ENCODE data around the gene HOXD8.

HOXD8 gene

DNA sequence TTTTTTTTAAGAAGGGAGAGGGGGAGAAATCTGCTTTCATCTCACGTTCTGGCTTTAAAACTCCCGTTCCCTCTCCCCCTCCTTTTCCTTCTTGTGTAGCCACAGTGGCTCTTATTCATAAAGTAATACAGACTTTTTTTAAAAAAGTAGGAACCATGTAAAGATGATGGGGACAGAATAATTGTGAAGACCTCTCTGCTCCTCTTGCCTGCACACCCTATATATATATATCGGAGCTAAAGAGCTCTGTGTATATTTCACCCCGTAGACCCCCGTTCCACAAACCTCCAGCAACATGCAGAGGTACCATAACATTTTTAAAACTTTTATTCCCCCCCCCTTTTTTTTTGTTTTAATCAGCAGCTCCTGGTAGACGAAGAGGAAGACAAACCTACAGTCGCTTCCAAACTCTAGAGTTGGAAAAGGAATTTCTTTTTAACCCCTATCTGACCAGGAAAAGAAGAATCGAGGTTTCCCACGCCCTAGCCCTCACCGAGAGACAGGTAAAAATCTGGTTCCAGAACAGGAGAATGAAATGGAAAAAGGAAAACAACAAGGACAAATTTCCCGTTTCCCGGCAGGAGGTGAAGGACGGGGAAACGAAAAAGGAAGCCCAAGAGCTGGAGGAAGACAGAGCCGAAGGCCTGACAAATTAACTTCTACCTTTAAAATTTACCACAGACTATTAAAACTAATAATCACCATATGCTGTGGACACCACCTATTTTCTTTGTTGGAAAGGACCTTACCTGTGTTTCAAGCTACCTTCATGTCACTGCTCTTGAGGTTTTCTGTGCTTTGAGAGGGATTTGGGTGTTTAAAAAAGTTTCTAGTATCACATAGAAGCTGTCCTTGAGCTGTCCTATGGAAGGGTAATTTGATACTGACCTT, 1.7 kb downstream of the HOXD8 start:
- no peak for DNase-seq

DNA sequence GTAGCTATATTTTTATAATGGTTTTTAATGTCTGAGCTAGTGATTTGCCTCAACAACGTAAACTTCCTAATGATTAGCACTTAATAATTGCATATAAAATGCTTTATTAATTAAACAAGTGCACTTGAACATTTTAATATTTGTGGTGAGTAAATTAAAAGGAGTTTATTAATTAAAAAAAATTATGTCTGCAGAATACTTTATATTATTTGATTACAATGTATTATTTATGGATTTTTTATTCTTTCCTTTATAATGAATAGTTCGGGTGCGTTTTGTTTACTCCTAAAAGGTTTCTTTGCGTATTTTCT, 2.3 kb downstream of the HOXD8 start:
- DNase-seq = no peak

DNA sequence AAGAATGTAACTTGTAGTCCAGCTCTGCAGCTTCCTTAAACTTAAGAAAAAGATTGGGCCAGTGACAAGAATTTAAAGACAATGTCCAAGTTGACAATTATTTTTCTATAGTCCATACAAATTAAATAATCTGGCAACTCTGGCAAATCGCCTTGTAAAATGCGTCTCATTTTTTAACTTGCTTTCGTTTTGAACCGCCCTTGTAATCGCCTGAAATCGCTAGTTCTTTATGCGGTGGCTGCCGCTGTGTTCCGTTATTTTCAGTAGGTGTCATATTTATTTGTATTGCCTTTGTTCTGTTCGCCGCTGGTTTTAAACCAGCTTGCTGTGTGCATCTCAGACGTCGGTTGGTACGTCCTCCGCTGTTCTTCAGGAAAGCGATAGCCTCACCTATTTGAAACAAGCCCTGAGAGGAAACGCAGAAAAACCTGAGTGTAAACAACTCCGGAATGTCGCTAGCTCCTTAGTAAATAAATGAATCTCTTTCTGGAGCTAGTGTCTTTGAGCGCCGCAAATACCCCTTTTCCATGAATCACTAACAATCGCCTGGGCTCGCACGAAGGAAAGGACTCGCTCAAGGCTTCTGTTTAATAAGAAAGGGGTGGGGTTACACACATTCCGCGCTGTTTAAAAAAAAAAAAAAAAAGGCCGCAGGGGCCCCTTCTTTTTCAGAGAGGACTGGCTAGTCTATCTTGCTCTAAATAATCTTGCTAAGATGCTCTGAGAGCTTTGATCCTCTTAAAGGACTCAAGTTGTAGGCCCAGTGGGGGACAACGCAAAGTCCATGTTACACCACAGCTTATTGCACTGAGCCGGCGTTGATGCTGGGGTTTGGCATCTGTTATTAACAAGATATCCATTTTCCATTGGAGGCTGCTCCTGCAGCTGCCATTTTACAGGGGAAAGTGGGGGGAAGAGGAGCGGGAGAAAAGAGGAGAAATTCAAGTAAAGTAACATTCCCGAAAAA, 3.0 kb downstream of the HOXD8 start:
- DNase-seq = peak; percentile 82

DNA sequence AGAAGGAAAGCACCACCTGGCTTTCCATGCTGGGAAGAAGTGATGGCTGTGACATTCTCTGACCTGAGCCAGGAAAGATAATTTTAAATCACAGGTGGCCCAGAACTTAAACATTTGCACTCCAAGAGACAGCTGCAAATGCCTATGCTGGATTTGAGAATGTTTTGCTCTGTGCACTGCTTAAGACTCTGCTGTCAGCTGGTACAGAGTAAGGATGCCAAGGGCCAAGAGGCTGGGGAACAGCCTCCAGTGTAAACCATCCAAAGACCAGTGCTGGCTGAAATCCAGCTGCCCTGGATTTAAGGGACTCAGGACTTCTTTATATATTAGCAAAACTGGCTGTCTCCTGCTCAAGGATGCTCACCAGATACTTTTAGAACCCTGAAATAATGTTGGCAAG, 3.9 kb downstream of the HOXD8 start:
- DNase-seq = no peak

DNA sequence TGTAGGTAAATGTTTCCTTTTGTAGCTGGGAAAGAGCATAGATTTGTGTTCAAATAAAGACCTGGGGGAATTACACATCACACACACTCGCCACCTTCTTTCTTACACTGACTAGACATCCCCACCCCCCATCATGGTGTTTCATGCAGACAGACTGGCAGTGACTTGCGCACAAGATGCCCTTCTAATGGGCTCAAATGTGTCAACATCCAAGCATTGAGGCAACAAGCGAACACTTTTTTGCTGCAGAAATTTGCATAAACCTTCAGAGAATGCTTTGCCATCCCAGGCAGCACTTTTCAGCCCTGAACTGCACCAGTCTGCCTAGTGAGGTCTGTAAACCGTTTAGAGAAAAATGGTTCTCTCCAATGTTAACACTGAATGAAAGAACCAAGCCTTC, 4.5 kb downstream of the HOXD8 start:
- no peak for DNase-seq

DNA sequence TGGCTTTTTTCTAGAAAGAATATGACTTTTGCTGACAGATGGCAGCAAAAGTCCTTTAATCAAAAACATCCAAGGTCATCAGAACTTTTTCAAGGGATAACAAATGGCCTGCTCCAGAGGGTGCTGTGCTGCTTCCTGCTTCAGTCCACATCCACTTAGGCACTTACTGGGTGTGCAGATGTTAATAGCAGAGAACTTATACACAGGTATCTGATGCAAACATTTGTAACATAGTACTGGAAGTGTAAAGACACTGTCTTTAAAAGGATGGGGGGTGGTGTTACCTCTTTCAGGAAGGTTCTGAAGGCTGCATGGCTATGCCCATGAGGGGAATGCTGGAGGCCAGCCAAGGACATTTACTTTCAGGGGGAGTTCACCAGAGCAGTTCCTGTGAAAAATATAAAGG, 5.5 kb downstream of the HOXD8 start:
- DNase-seq = peak; percentile 75

DNA sequence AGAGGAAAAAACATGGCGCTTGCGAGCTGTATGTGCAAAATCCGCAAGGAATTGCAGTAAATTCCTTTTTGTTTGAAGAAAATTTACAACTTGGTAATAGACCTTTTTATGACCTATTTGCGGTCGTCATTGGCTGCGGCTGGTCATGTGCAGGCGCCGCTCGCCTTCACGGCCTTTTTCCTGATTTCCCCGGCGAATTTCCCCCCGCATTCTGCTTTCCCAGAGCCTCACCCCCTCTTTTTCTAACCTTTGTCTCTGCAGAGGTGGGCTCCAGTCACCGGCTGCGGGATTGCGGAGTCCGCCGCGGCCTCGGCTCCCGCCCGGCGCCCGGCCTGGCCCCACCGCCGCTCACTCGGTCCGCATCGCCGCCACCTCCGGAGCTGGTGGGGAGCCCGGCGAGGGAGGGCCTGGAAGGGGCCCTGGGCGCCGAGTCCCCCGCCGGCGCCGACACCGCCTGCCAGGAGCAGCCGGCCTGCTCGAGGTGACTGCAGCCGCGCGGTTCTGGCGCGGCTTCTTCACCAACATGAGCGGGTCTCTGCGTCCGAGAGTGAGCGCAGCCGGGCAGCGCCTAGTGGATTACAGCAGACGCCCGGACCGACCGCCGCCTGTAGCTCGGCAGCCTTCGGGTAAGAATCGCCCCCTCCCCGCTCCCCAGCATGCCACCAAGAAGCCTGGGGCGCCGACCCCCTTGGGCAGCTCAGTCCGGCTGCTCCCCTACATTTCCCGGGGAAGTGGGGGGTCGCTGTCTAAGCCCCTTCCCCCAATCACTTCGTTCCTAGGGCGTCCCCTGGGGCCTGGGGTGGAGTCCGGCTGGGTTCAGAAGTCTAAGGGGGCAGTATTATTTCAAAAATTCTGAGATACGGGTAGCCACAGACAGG, 7.1 kb downstream of the HOXD8 start:
- DNase-seq = peak; percentile 84

DNA sequence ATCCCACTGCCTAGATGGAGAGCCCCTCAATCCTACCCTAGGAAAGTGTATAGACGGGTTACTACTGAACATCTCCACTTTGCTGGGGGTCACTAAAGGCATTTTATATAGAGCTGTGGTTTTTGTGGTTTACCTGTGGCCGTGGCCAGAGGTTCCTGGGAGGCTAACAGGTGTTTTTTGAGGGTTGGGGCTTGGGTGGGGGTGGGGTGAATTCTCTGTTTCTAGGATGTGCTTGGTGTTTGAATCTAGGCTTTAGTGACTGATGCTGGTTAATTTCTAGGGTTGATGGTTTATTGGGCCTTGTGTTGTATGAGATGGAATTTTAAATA, 7.7 kb downstream of the HOXD8 start:
- no peak for DNase-seq

DNA sequence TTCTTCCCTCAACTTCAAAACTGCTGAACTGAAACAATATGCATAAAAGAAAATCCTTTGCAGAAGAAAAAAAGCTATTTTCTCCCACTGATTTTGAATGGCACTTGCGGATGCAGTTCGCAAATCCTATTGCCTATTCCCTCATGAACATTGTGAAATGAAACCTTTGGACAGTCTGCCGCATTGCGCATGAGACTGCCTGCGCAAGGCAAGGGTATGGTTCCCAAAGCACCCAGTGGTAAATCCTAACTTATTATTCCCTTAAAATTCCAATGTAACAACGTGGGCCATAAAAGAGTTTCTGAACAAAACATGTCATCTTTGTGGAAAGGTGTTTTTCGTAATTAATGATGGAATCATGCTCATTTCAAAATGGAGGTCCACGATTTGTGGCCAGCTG, 8.4 kb downstream of the HOXD8 start:
- peak; percentile 48 for DNase-seq

DNA sequence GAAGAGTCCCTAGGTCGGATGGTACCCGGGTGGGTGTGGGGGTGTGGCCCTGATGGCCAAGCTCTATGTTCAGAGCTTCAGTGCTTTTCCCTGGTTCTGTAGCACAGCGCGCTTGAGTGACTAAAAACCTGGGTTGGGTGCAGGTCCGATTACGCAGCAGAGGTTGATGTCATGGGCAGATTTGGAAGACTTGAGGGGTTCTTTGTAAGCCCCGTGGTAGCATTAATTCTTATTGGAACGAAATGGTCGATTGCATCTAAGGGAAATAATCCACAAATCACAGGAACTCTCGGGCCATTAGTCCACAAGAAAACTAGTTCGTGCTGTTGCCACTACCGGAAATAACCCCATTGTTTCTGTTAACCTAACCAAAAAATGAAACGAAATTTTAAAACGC, 9.0 kb downstream of the HOXD8 start:
- peak; percentile 54 for DNase-seq

DNA sequence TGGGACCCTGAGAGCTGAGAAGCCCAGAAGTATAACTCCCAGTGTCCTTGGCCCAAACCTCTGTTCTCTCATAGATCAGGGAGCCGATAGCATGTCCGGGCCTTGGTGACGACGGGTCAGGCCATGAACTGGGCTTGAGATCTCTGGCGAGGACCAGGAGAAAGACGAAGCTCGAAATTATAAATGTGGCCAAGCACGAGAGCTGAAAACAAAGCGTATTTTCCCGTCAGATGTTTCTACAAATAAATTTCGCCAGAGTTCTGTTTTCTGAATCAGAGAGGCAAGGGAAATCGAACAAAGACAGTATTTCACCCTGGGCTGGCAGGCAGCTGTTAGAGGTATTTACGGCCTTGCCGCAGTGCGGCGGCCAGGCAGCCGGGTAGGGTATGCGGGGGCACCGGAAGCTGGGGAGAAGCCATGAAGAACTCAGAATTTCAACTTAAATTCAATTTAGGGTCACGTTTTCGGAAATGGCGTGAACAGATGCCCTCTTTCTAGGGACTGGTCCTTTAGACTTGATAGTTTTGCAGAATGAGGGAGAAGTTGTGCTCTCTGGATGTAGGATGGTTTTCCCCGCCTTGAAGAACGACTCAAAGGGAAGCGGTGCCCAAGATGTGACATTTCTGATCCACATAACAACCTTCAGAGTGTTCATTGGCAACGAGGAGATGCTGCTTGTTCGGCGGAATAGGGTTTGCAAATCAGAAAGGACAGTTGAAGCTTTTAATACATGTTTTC, 9.6 kb downstream of the HOXD8 start:
- peak; percentile 57 for DNase-seq

DNA sequence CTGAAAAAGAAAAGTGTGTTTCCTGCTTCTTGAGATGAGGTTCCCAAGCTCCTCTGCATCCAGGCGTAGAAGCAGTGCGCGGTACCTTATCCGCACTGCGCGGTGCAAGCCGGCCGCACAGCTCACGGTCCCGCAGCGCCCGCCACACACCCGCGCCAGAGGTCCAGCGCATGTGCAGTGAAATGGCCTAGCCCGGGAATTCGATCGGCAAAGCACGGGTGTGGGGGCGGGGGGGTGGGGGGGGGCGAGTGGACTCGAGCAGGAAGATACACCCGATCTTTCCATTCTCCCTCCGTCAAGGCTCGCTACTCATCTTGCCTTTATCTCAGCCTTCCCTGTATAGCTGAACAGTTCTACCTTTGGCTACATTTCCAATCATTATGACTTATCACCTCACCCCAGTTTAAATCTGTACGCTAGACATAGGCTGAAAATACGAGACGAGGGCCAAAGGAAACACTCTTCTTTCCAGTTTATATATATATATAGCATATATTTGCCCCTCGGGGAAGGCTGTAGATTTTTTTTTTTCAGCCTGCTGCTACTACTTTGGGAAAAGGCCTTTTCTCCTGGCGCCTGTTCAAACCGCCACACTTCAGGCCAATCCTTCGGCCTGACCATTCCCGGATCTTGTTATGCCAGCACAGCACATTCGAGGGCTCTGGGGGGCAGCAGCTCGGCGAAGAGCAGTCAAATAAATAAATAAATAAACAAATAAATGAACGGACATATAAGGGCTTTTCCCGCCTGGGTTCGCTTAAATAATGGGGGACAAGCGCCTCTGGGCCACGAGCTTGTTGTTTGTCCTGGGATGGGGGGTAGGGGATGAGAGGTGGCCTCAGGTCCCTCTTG, 10.4 kb downstream of the HOXD8 start:
- peak; percentile 73 for DNase-seq

DNA sequence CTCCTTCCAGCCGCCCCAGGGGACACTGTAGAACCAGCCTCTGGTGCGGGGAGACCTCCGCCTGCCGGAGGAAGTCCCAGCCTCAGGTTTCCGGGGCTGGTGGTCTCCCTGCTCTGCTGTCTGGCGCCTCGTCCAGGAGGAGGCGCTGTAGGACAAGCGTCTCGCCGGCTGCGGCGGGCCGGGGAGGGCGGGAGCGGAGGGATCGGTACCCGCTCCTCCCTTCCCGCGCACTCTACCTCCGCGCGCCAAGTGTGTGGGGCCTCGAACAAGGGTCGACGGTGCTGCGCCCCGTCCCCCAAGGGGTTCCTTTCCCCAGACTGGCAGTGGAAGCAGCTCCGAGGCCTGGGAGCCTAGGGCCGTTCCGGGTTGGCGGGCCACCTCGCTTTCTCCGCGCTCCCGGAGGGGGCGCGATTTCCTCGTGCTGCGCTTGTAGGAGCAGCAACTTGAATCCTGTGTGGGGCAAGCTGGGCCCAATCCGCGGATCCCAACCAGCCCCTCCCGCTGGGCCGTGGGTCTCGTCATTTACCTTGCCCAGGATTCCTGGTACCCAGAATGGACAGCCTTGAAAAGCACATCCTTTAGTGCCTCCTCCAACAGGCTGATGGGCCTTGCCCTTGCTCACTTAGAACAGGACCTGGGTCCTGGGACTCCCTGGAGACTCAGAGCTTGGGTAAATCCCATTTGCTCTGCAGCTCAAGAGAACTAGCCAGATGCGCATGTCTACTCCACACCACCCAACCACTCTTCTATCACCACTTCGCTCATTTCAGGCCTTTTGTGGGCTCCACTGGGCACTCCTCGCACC, 11.2 kb downstream of the HOXD8 start:
- peak; percentile 84 for DNase-seq

DNA sequence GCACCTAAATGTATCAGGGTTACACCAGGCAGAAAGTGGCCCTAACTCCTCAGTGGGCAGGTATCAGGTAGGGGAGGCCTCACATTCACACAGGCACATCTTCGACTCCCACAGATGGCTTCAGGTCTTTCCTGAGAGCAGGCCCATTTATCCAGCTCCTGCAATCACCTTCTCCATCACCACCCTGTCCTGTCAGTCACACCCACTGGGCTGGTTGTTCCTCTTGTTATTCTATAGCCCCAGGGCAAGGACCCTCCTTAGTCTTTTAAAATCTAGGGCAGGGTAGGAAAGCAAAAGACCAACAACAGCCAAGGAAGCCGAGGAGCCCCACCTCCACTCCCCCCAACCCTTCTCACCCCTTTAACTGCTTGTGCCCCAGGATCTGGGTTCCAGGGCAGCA, 12.8 kb downstream of the HOXD8 start:
- DNase-seq = no peak

DNA sequence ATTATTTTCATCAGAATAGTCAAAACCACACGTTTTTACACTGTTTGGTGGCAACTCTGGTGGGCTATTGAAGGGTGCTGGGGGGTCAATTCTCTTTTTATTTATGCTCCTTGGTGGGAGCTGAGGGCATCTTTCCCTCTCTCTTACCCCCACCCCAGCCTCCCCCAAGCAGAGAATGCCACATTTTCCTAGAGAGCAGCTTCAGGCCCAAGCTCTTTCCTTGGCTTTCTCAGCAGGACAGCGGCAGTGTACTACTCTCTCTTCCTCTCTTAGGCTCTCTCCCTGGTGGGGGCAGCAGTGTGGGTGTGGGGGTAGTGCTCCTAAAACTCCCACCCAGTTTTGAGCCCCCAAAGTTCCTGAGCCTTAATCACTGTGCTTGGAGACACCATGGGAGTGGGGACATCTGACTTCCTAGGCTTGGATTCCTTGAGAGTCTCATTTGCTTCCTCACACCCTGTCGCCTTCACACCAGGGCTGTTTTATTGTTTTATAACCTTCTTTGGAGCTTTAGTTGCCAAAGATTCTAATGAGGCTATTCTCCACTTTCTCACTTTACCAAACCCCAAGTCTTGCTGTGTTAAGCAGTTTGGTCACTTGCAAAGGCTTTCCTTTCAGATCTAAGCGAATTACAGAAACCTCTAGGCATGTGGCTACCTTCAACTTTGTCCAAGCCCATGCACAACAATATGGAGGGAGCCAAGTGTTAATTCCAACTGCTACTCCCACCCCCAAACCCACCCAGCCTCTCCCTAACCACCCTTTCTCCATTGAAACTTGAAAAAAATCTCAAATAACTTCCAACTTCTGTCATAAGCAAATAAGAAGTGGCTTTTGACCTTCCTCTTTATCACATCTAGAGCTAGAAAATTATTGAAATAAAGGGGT, 15.8 kb downstream of the HOXD8 start:
- DNase-seq = no peak

DNA sequence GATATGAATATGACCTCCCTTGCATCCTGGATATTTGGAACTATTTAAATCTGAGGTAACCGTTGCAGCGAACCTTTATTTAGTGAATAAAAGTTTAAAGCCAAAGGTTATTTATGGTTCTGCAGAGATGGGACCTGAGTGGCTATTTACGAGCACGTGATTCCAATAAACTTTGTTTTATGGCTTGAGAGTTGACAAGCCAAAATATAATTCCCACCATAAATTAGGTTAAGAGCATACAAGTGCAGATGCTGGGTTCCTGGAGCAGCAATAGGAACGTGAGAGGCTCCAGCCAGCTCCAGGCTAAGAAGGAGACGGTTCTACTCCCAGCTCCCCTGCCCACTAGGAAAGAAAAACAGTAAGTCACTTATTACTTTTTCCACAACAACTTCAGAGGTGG, 16.6 kb downstream of the HOXD8 start:
- peak; percentile 38 for DNase-seq

DNA sequence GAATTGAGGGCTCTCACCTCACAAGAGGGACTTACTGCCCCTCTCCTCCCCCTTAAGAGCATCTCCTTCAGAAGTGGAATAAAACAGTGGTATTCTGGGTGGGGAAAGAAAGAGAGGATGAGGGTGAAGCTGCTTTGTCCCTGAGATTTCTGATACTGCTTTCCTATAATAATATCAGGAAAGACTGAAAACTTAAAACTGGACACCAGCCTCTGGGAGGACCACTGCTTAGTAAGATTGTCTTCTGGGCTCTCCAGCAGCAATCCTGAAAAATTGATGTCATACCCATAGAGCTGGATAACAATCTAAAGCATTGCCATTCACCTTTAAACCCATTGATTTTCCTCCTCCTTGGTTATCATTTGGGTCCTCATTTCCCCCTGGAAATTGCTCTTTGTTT, 17.1 kb downstream of the HOXD8 start:
- DNase-seq = no peak

DNA sequence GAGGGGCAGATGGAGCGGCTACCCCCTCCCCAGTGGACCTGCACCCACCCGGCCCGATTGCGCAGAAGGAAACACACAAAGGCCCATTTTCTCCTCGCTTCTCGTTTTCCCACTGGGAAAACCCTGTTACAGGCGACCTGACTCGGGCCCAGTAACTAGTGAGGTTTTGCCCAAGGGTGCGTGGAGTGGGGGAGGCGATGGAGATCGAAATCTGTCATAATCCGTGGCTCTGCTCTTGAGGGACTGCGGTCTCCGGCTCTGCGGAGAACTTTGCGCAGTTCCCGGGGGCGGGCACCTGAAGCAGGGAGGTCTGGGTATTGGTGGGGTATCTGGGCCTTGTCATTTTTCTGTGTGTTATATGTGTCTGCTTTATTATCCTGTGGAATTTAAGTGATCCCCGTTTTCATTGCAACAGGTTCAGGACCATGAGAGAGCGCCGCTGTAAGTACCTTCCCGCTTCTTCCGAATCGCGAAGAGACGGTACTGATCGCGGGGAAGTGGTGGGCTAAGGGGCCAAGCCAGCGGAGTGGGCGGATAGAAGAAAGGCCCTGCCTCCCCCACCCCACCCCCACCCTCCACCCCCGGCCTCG, 17.8 kb downstream of the HOXD8 start:
- DNase-seq = no peak

Measured in fibroblast of skin of right quadriceps (primary cell).